Pancreas (tissue), 10 donors: ENCODE results near the gene BRIP1. TPM values are rescaled to one million over a fixed set of nuclear protein-coding genes. Genes with fewer than 3 reads are reported as not detected.
"Not testable (repeated sequence)": the region's sequence is repeated elsewhere in the genome, so short reads cannot be mapped to it uniquely, and the experiment has no call there.

ENCODE experiments used
- ATAC-seq, 4 donors: fragments of 200-7000 bp; cut with Tn5 transposase; one replicate each; pipeline versions ENCODE4 v1.8.0 to v1.9.1; 2020; ENCODE audit warnings: mild to moderate bottlenecking in 4 of 4, moderate library complexity in 4 of 4
- DNase-seq, 6 donors: peaks; one replicate each; pipeline ENCODE4 v3.0.0-alpha.2; 2020
- FAIRE-seq: peaks from 2 replicates; lab custom pipeline; 2012; peaks lifted over from hg19 to GRCh38; lab: Jason Lieb, UNC
- H3K27ac ChIP-seq, 4 donors: fragments of 200-600 bp; sonication (generic); 1 replicate in 3 of 4; 2 replicates in 1 of 4; pipeline versions ENCODE4 v1.5.0 to v1.8.0; 2020
- H3K27me3 ChIP-seq, 4 donors: fragments of 200-600 bp; one replicate each; pipeline ENCODE4 v1.8.0; 2021
- H3K36me3 ChIP-seq, 3 donors: fragments of 200-600 bp; sonication (generic) in 1 of 3; one replicate each; pipeline versions ENCODE4 v1.5.0 to v1.8.0; 2020 to 2021
- H3K4me1 ChIP-seq, 3 donors: fragments of 200-600 bp; one replicate each; pipeline ENCODE4 v1.8.0; 2021
- H3K4me3 ChIP-seq, 4 donors: fragments of 200-600 bp; sonication (generic) in 2 of 4; one replicate each; pipeline versions ENCODE4 v1.5.0 to v1.8.0; 2020 to 2021
- H3K9me3 ChIP-seq, 4 donors: fragments of 200-600 bp; one replicate each; pipeline ENCODE4 v1.8.0; 2021
- CTCF ChIP-seq, 4 donors: fragments of 200-600 bp; sonication (generic) in 3 of 4; IDR thresholded peaks; one replicate each; pipeline versions ENCODE4 v1.5.0 to v1.8.0; 2021; ENCODE audit warnings: antibody characterized with exemption in 4 of 4
- WGBS, 2 donors: extraction: QIAGEN DNeasy Blood & Tissue Kit; methylation state at CpG; one replicate each; pipeline ENCODE4 v1.1.7; 2013; 5-methylcytosine and 5-hydroxymethylcytosine counted together
- intact Hi-C, 3 donors: fragments of 100-400 bp; cut with DNase I; formaldehyde crosslinking; loops; one replicate each; pipeline versions ENCODE4 v1.11.1 to v1.14.2; 2022
- polyA plus RNA-seq, 2 donors: library from polyadenylated mRNA; stranded (reverse); fragments of 200-250 nt; gene quantifications; one replicate each; pipeline ENCODE4 v1.2.3, GENCODE V29; 2013
- total RNA-seq, 6 donors: library from RNA; stranded (reverse); fragmentation: NEBNext Ultra II Directional in 4 of 6; extraction: Animal tissue kit (Norgen Biotek cat#: 25700) in 4 of 6; gene quantifications; one replicate each; pipeline versions ENCODE4 v1.2.1 to v1.2.4, GENCODE V29; 2021 to 2023
- donor health status: healthy with polysubstance abuse.
- donor health status: DM: no; HTN: no; CAD: no; lungs with moderate emphysema.
- donor health status: DM: no; HTN: no; CAD: no.
- donor health status: control.
- donor health status: control.
- donor health status: Bipolar disorder and iron deficiency.
- donor health status: DM: yes; HTN: yes; CAD: no.
- donor health status: DM: no; HTN: no; CAD: no.
- donor health status: DM: no; HTN: no; CAD: no.
- donor health status: DM: yes; HTN: yes; CAD: no.

BRIP1 gene
- total and polyA plus RNA-seq, 8 donors: 0.09 to 0.59 (median 0.29) TPM

DNA sequence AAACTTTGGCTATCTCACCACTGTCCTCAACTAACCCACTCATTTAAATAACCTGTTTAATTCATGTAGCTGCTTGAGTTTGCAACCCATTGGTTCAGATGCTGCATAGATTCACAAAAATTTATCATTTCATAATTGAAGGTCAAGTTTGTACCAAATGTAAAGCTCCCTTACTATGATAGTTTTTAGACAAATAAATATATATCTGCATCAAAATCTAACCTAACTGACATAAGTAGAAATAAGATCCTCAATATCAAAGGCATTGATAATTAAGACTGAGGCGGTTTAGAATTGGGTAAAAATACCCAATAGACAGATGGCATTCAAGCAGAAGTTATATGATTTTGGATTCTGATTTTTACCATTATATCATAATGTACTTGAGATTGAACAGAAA, 139.4 kb downstream of the BRIP1 start:
- H3K36me3 ChIP-seq: no peaks in the 10 kb centered on the region
- FAIRE-seq (no peak), DNase-seq (no peak)

DNA sequence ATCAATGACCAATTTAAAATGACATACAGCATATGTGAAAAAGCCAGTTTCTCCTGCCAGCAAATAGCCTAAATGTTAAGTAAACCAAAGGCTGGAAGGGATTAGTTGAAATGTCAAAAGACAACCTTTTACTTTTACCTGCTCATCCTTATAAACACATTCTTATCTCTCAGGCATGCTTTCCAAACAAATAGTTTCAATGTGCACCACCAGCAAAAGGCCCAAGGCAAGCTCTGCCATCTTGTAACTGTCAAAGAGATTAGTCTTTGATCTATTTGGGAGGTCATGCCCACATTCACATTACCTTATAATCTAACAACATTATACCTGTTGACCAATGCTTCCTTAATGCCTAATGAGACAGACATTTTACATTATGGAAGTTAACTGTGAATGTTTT, 140.1 kb downstream of the BRIP1 start:
- H3K36me3 ChIP-seq: no peaks in the 10 kb centered on the region
- intact Hi-C loops: no loop called here
- DNase-seq (no peak), ATAC-seq (no peak), FAIRE-seq (no peak)
- no peak overlapping the region for H3K4me3 ChIP-seq
- no peaks in the 10 kb centered on the region for H3K4me1 ChIP-seq
- no peak for TF ChIP-seq CTCF (IDR thresholded peaks at IDR 0.05)
- H3K27me3 ChIP-seq: no peaks in the 10 kb centered on the region
- H3K27ac ChIP-seq: no peak overlapping the region
- H3K9me3 ChIP-seq: no peaks in the 10 kb centered on the region

More for the DNA sequence above, 139.4 kb downstream of the BRIP1 start:
- H3K4me3 ChIP-seq: no peak overlapping the region
- H3K27me3 ChIP-seq: no peaks in the 10 kb centered on the region
- no peaks in the 10 kb centered on the region for H3K4me1 ChIP-seq
- no peak overlapping the region for H3K27ac ChIP-seq
- TF ChIP-seq CTCF (IDR thresholded peaks at IDR 0.05): no peak
- intact Hi-C loops: no loop called here
- 93 to 94% methylated on average over 1 of the region's 1 CpG for WGBS, 2 donors
- H3K9me3 ChIP-seq: no peaks in the 10 kb centered on the region
- ATAC-seq: no peak

GRCh38 chr17:61722398-61722797, 140.9 kb downstream of the BRIP1 start:
- Histone ChIP-seq H3K27ac (no peak overlapping the region), H3K27me3 (no peaks in the 10 kb centered on the region), H3K4me1 (no peaks in the 10 kb centered on the region), H3K4me3 (no peak overlapping the region), H3K9me3 (no peaks in the 10 kb centered on the region), H3K36me3 (no peaks in the 10 kb centered on the region)
- 94% methylated on average over 2 of the region's 2 CpGs for WGBS, 2 donors
- FAIRE-seq (no peak), DNase-seq (no peak), ATAC-seq (no peak)
- no peak for TF ChIP-seq CTCF (IDR thresholded peaks at IDR 0.05)
- intact Hi-C loops: no loop called here

- 95 to 97% methylated on average over 4 of the region's 4 CpGs for WGBS, 2 donors
- Histone ChIP-seq H3K36me3 (no peaks in the 10 kb centered on the region), H3K9me3 (no peaks in the 10 kb centered on the region), H3K4me3 (no peak overlapping the region), H3K27me3 (no peaks in the 10 kb centered on the region), H3K4me1 (no peaks in the 10 kb centered on the region), H3K27ac (no peak overlapping the region)
- no peak for TF ChIP-seq CTCF (IDR thresholded peaks at IDR 0.05)
- FAIRE-seq (no peak), DNase-seq (no peak), ATAC-seq (no peak)
- intact Hi-C loops: no loop called here
Observed at GRCh38 chr17:61720016-61720795, 143.1 kb downstream of the BRIP1 start.

- H3K27me3 ChIP-seq, intact Hi-C loops, FAIRE-seq: not testable (repeated sequence)
Observed at GRCh38 chr17:61719220-61719619, 144.1 kb downstream of the BRIP1 start.

More at GRCh38 chr17:61719220-61719619, 144.1 kb downstream of the BRIP1 start:
- ATAC-seq, H3K27ac ChIP-seq, H3K4me1 ChIP-seq, DNase-seq, H3K9me3 ChIP-seq, H3K36me3 ChIP-seq, H3K4me3 ChIP-seq: not testable (repeated sequence)
- 97 to 98% methylated on average over 8 of the region's 8 CpGs for WGBS, 2 donors
